T-helper 9 cell (primary cell): ENCODE measurements around the gene EVC.
"Not testable (repeated sequence)": the region's sequence is repeated elsewhere in the genome, so short reads cannot be mapped to it uniquely, and the experiment has no call there.

Experiments
- DNase-seq: peaks from one replicate; pipeline ENCODE4 v3.0.0-alpha.2; 2020

EVC gene

GRCh38 chr4:5708449-5709206, 2.4 kb upstream of the EVC start, which contains the start of gene EVC2:
TSS of gene EVC2 (minus strand) at chr4:5708559. CDS start at chr4:5708513, 46 bp downstream.
- no peak for DNase-seq

GRCh38 chr4:5709207-5709575, 1.8 kb upstream of the EVC start:
- DNase-seq, result no peak

GRCh38 chr4:5710065-5710960, 688 bp upstream of the EVC start:
- no peak for DNase-seq

GRCh38 chr4:5711479-5712184, 631 bp downstream of the EVC start:
- DNase-seq, result no peak

GRCh38 chr4:5712517-5712916, 1.5 kb downstream of the EVC start:
- no peak for DNase-seq

GRCh38 chr4:5712931-5713330, 1.9 kb downstream of the EVC start:
- no peak for DNase-seq

GRCh38 chr4:5713861-5714260, 2.9 kb downstream of the EVC start:
- no peak for DNase-seq

- DNase-seq, result no peak
Observed at GRCh38 chr4:5715357-5715756, 4.4 kb downstream of the EVC start.

GRCh38 chr4:5716391-5716790, 5.4 kb downstream of the EVC start:
- no peak for DNase-seq

- no peak for DNase-seq
Observed at GRCh38 chr4:5717449-5718158, 6.6 kb downstream of the EVC start.

- DNase-seq, result no peak
Observed at GRCh38 chr4:5718411-5718810, 7.4 kb downstream of the EVC start.

GRCh38 chr4:5719350-5720055, 8.5 kb downstream of the EVC start:
- DNase-seq, result no peak

- no peak for DNase-seq
Observed at GRCh38 chr4:5720157-5720850, 9.3 kb downstream of the EVC start.

- DNase-seq, result no peak
Observed at GRCh38 chr4:5720980-5721379, 10.0 kb downstream of the EVC start.

- no peak for DNase-seq
Observed at GRCh38 chr4:5721923-5722322, 10.9 kb downstream of the EVC start.

- DNase-seq, result no peak
Observed at GRCh38 chr4:5722328-5722727, 11.3 kb downstream of the EVC start.

- no peak for DNase-seq
Observed at GRCh38 chr4:5724377-5724776, 13.4 kb downstream of the EVC start.

- DNase-seq, result not testable (repeated sequence)
Observed at GRCh38 chr4:5728412-5728811, 17.4 kb downstream of the EVC start.

GRCh38 chr4:5730436-5730835, 19.4 kb downstream of the EVC start:
- DNase-seq, result no peak

GRCh38 chr4:5730993-5731990, 20.3 kb downstream of the EVC start:
- no peak for DNase-seq
